MCF 10A (cell line): ENCODE results near the gene FAM217A. TPM values are rescaled to one million over a fixed set of nuclear protein-coding genes. Genes with fewer than 3 reads are reported as not detected.

Source experiments
- BruUV-seq: library from RNA; stranded (reverse); fragments of 400-500 nt; replicated peaks from 2 replicates; lab custom pipeline; 2021; lab: Mats Ljungman, UMichigan
- CTCF ChIA-PET: fragments of 300-600 bp; sonication (Branson Sonifier 250); formaldehyde crosslinking; extraction: SDS; loops from one replicate; lab custom pipeline; 2021; ENCODE audit warnings: antibody characterized with exemption, inconsistent platforms; lab: Yijun Ruan, JAX
- POLR2A ChIA-PET: fragments of 300-600, 350-650 bp; sonication (Branson Sonifier 250); formaldehyde crosslinking; extraction: SDS; loops from one replicate; lab custom pipeline; 2020; ENCODE audit warnings: antibody characterized with exemption, inconsistent platforms; lab: Yijun Ruan, JAX
- DNase-seq: peaks from one replicate; pipeline ENCODE4 v3.0.0-alpha.2; 2018; ENCODE audit not compliant: unreplicated experiment
- H3K27ac Mint-ChIP-seq: one replicate; pipeline ENCODE4 v1.8.0; 2022; ENCODE audit warnings: mild to moderate bottlenecking, low read depth, mixed read lengths; ENCODE audit not compliant: unreplicated experiment
- H3K27me3 Mint-ChIP-seq: one replicate; pipeline ENCODE4 v1.8.0; 2022; ENCODE audit warnings: mixed read lengths; ENCODE audit not compliant: insufficient read depth, unreplicated experiment
- H3K36me3 Mint-ChIP-seq: one replicate; pipeline ENCODE4 v1.8.0; 2022; ENCODE audit warnings: mild to moderate bottlenecking, moderate library complexity, mixed read lengths; ENCODE audit not compliant: insufficient read depth, unreplicated experiment
- H3K4me1 Mint-ChIP-seq: one replicate; pipeline ENCODE4 v1.8.0; 2022; ENCODE audit warnings: mixed read lengths; ENCODE audit not compliant: insufficient read depth, unreplicated experiment
- H3K4me3 Mint-ChIP-seq: one replicate; pipeline ENCODE4 v1.8.0; 2022; ENCODE audit warnings: mild to moderate bottlenecking, moderate library complexity, mixed read lengths; ENCODE audit not compliant: unreplicated experiment
- H3K9me3 Mint-ChIP-seq: one replicate; pipeline ENCODE4 v1.8.0; 2022; ENCODE audit warnings: mixed read lengths; ENCODE audit not compliant: unreplicated experiment
- CTCF ChIP-seq: fragments of 200-600 bp; IDR thresholded peaks from one replicate; pipeline ENCODE4 v1.8.0; 2022; ENCODE audit warnings: antibody characterized with exemption, mild to moderate bottlenecking; ENCODE audit not compliant: unreplicated experiment
- intact Hi-C: fragments of 100-400 bp; cut with micrococcal nuclease; formaldehyde crosslinking; loops from 2 replicates; pipeline ENCODE4 v1.14.1; 2022
- total RNA-seq: library from RNA; stranded (reverse); gene quantifications from 2 replicates; pipeline ENCODE4 v1.2.3, GENCODE V29; 2022

FAM217A gene
- total RNA-seq, 1 experiment from 2014 or later, result not detected

DNA sequence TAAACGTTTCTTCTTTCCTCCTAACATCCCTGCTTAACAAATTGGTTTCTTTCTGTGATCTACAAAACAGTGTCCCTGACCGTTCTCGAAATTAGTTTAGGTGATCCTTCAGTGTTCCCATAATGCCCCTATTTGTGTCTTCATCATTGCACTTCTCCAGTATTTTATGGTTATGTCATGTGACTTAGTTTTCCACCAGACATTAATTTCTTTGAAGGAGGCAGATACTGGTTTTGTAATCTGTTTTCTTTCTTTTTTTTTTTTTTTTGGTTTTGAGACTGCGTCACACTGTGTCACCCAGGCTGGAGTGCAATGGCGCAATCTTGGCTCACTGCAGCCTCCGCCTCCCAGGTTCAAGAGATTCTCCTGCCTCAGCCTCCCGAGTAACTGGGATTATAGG lies 49.2 kb downstream of the FAM217A start:
- DNase-seq, result no peak
- no peaks in the 10 kb centered on the region for H3K9me3 Mint-ChIP-seq
- H3K27ac Mint-ChIP-seq, result no peak overlapping the region
- intact Hi-C loops, result no loop called here
- peaks cover 42% of the 10 kb centered on the region for H3K4me1 Mint-ChIP-seq
- TF ChIP-seq CTCF, result no peak
- no TSS peak for BruUV-seq
- H3K27me3 Mint-ChIP-seq, result no peaks in the 10 kb centered on the region
- CTCF ChIA-PET, result no interaction called here
- H3K4me3 Mint-ChIP-seq, result no peak overlapping the region
- peaks cover 71% of the 10 kb centered on the region for H3K36me3 Mint-ChIP-seq
- POLR2A ChIA-PET, result interaction anchor here (0.6 kb wide), 1 partner anchor 17 kb away, joined by 4 read pairs; no protein-coding TSS in a partner anchor

DNA sequence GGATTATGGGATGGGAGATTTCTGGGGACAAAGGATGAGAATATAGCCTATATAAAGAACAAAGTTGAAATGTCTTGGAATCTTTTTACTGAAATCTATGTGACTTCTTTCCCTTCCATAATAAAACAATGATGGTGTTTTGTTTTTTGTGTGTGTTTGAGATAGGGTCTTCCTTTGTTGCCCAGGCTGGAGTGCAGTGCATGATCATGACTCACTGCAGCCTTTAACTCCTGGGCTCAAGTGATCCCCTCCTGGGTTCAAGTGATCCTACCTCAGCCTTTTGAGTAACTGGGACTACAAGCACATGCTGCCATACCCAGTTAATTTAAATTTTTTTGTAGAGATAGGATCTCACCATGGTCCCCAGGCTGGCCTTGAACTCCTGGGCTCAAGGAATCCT lies 50.9 kb downstream of the FAM217A start:
- ChIA-PET CTCF (interaction anchor here (0.6 to 0.8 kb wide), 2 partner anchors 27 to 128 kb away, joined by 3 to 4 read pairs; no protein-coding TSS in a partner anchor), POLR2A (interaction anchor here (0.8 kb wide), 1 partner anchor 15 kb away, joined by 3 read pairs; no protein-coding TSS in a partner anchor)
- DNase-seq, result no peak
- BruUV-seq, result no TSS peak
- no peak for TF ChIP-seq CTCF
- no peak overlapping the region for H3K27ac Mint-ChIP-seq
- H3K36me3 Mint-ChIP-seq, result peaks cover 69% of the 10 kb centered on the region
- no peaks in the 10 kb centered on the region for H3K9me3 Mint-ChIP-seq
- H3K4me1 Mint-ChIP-seq, result peaks cover 44% of the 10 kb centered on the region
- intact Hi-C loops, result no loop called here
- H3K27me3 Mint-ChIP-seq, result no peaks in the 10 kb centered on the region
- no peak overlapping the region for H3K4me3 Mint-ChIP-seq

- no peaks in the 10 kb centered on the region for H3K27me3 Mint-ChIP-seq
- TF ChIP-seq CTCF, result no peak
- H3K4me1 Mint-ChIP-seq, result peaks cover 33% of the 10 kb centered on the region
- POLR2A ChIA-PET, result interaction anchor here (0.9 kb wide), 1 partner anchor 11 kb away, joined by 4 read pairs; no protein-coding TSS in a partner anchor
- H3K36me3 Mint-ChIP-seq, result peaks cover 56% of the 10 kb centered on the region
- intact Hi-C loops, result no loop called here
- no peak overlapping the region for H3K27ac Mint-ChIP-seq
- CTCF ChIA-PET, result interaction anchor here (0.6 to 0.9 kb wide), 2 partner anchors 29 to 330 kb away, joined by 3 to 4 read pairs; no protein-coding TSS in a partner anchor
- no peak overlapping the region for H3K4me3 Mint-ChIP-seq
- no peak for DNase-seq
- BruUV-seq, result no TSS peak
- H3K9me3 Mint-ChIP-seq, result no peaks in the 10 kb centered on the region
Measured at GRCh38 chr6:4025681-4026080, 53.3 kb downstream of the FAM217A start.

- peaks cover 32% of the 10 kb centered on the region for H3K4me1 Mint-ChIP-seq
- H3K27me3 Mint-ChIP-seq, result no peaks in the 10 kb centered on the region
- H3K27ac Mint-ChIP-seq, result peak overlapping the region; percentile 99
- ChIA-PET CTCF (interaction anchor here (0.6 to 1.2 kb wide), 6 partner anchors 10 to 772 kb away, joined by 3 to 6 read pairs (median 4); no protein-coding TSS in a partner anchor), POLR2A (interaction anchor here (0.6 to 4.2 kb wide), 8 partner anchors 12 to 294 kb away, joined by 3 to 47 read pairs (median 4); partner anchors contain the start of gene ECI2)
- no peaks in the 10 kb centered on the region for H3K9me3 Mint-ChIP-seq
- intact Hi-C loops, result no loop called here
- peak overlapping the region; percentile 99 for H3K4me3 Mint-ChIP-seq
- no TSS peak for BruUV-seq
- no peak for TF ChIP-seq CTCF
- DNase-seq, result no peak
- peaks cover 34% of the 10 kb centered on the region for H3K36me3 Mint-ChIP-seq
Measured at GRCh38 chr6:4023240-4023639, 55.7 kb downstream of the FAM217A start.
